GM23338 (cell line): ENCODE data around the gene CSGALNACT2. TPM values are rescaled to one million over a fixed set of nuclear protein-coding genes. Genes with fewer than 3 reads are reported as not detected.
A peak's percentile ranks its signal among the peaks of the same experiment; 100 is the strongest.

Source experiments
- ATAC-seq: fragments of 200-7000 bp; cut with Tn5 transposase; 3 replicates; pipeline ENCODE4 v1.9.1; 2020
- DNase-seq: peaks from one replicate; pipeline ENCODE4 v3.0.0-alpha.2; 2015; ENCODE audit warnings: low spot score
- H2AFZ ChIP-seq: fragments of 200-600 bp; sonication (generic); 2 replicates; pipeline ENCODE4 v1.8.0; 2016; ENCODE audit warnings: antibody characterized with exemption, mild to moderate bottlenecking, moderate library complexity
- H3F3A ChIP-seq: fragments of 200-600 bp; sonication (generic); replicated peaks from 2 replicates; pipeline ENCODE4 v1.8.0; 2017; ENCODE audit warnings: antibody characterized with exemption, mixed run types, low read depth
- H3K27ac ChIP-seq: fragments of 200-600 bp; sonication (generic); 2 replicates; pipeline ENCODE4 v1.6.1; 2016; ENCODE audit warnings: low read depth
- H3K27me3 ChIP-seq: fragments of 200-600 bp; sonication (generic); 2 replicates; pipeline ENCODE4 v1.8.0; 2016; ENCODE audit warnings: mild to moderate bottlenecking, mixed run types, moderate library complexity; ENCODE audit not compliant: insufficient read depth
- H3K36me3 ChIP-seq: fragments of 200-600 bp; sonication (generic); 2 replicates; pipeline ENCODE4 v1.8.0; 2016; ENCODE audit warnings: mild to moderate bottlenecking; ENCODE audit not compliant: insufficient read depth
- H3K4me1 ChIP-seq: fragments of 200-600 bp; sonication (generic); 2 replicates; pipeline ENCODE4 v1.8.0; 2016; ENCODE audit warnings: mild to moderate bottlenecking, moderate library complexity; ENCODE audit not compliant: insufficient read depth
- H3K4me2 ChIP-seq: fragments of 200-600 bp; sonication (generic); 2 replicates; pipeline ENCODE4 v1.7.1; 2017; ENCODE audit warnings: mixed run types
- H3K4me3 ChIP-seq: fragments of 200-600 bp; sonication (generic); 2 replicates; pipeline ENCODE4 v1.6.1; 2016; ENCODE audit warnings: mixed run types
- H3K79me2 ChIP-seq: fragments of 200-600 bp; sonication (generic); replicated peaks from 2 replicates; pipeline ENCODE4 v1.8.0; 2017; ENCODE audit warnings: mild to moderate bottlenecking; ENCODE audit not compliant: insufficient read depth
- H3K9me2 ChIP-seq: fragments of 200-600 bp; sonication (generic); 2 replicates; pipeline ENCODE4 v1.8.0; 2017; ENCODE audit not compliant: insufficient read depth
- H4K20me1 ChIP-seq: fragments of 200-600 bp; sonication (generic); replicated peaks from 2 replicates; pipeline ENCODE4 v1.8.0; 2017; ENCODE audit warnings: mild to moderate bottlenecking; ENCODE audit not compliant: insufficient read depth
- H3K27ac Mint-ChIP-seq: 2 replicates; pipeline ENCODE4 v1.8.0; 2020; ENCODE audit warnings: inconsistent platforms, mild to moderate bottlenecking, moderate library complexity, mixed read lengths
- H3K27me3 Mint-ChIP-seq: 3 replicates; pipeline ENCODE4 v1.8.0; 2022; ENCODE audit warnings: low read depth, mild to moderate bottlenecking, moderate library complexity, mixed read lengths, inconsistent platforms; ENCODE audit not compliant: insufficient read depth, poor library complexity
- H3K36me3 Mint-ChIP-seq: 3 replicates; pipeline ENCODE4 v1.8.0; 2021; ENCODE audit warnings: low read depth, mild to moderate bottlenecking, inconsistent platforms, moderate library complexity, mixed read lengths
- H3K4me1 Mint-ChIP-seq: 3 replicates; pipeline ENCODE4 v1.8.0; 2020; ENCODE audit warnings: mild to moderate bottlenecking, inconsistent platforms, mixed read lengths
- H3K4me3 Mint-ChIP-seq: 3 replicates; pipeline ENCODE4 v1.8.0; 2021; ENCODE audit warnings: moderate library complexity, mild to moderate bottlenecking, inconsistent platforms, mixed read lengths
- H3K9me3 Mint-ChIP-seq: 3 replicates; pipeline ENCODE4 v1.8.0; 2020; ENCODE audit warnings: moderate library complexity, mild to moderate bottlenecking, inconsistent platforms, mixed read lengths
- CREB1 ChIP-seq: fragments of 250-450 bp; sonication (Bioruptor Pico); IDR thresholded peaks from 2 replicates; pipeline ENCODE4 v1.5.0; 2020; ENCODE audit warnings: low read depth, mild to moderate bottlenecking, moderate library complexity
- EZH2 ChIP-seq: fragments of 200-600 bp; sonication (generic); IDR thresholded peaks from one replicate; pipeline ENCODE4 v1.8.0; 2017; ENCODE audit warnings: antibody characterized with exemption, mild to moderate bottlenecking, low read depth; ENCODE audit not compliant: unreplicated experiment
- EZH2phosphoT487 ChIP-seq: fragments of 200-600 bp; sonication (generic); IDR thresholded peaks from one replicate; pipeline ENCODE4 v1.8.1; 2018; ENCODE audit warnings: antibody characterized with exemption; ENCODE audit not compliant: unreplicated experiment
- JUNB ChIP-seq: IDR thresholded peaks from one replicate; pipeline ENCODE4 v1.6.1; 2016; ENCODE audit warnings: antibody characterized with exemption; ENCODE audit not compliant: unreplicated experiment
- NANOG ChIP-seq: IDR thresholded peaks from 2 replicates; pipeline ENCODE4 v1.6.1; 2016; ENCODE audit warnings: antibody characterized with exemption, borderline replicate concordance
- POLR2AphosphoS5 ChIP-seq: IDR thresholded peaks from 2 replicates; pipeline ENCODE4 v1.6.1; 2016; ENCODE audit warnings: antibody characterized with exemption, low read depth
- STAT1 ChIP-seq: IDR thresholded peaks from one replicate; pipeline ENCODE4 v1.6.1; 2016; ENCODE audit warnings: antibody characterized with exemption; ENCODE audit not compliant: unreplicated experiment
- ZNF114 ChIP-seq: fragments of 250-450 bp; sonication (Bioruptor Pico); IDR thresholded peaks from 2 replicates; pipeline ENCODE4 v1.5.0; 2020; ENCODE audit warnings: mild to moderate bottlenecking, moderate library complexity
- ZNF331 ChIP-seq: fragments of 250-450 bp; sonication (Bioruptor Pico); IDR thresholded peaks from 2 replicates; pipeline ENCODE4 v1.5.0; 2020; ENCODE audit warnings: low read depth, mild to moderate bottlenecking, moderate library complexity
- polyA plus RNA-seq: library from polyadenylated mRNA; unstranded; fragments of >200 nt; fragmentation: Nextera tagmentation; extraction: Ambion mirVana; gene quantifications from 2 replicates; pipeline ENCODE4 v1.2.1, GENCODE V29; 2016
- total RNA-seq: library from RNA; depleted of rRNA; stranded (reverse); fragments of >200 nt; shearing (Covaris generic); gene quantifications from 2 replicates; pipeline ENCODE4 v1.2.3, GENCODE V29; 2014
- TF ChIP-seq, protein P1 (sequence below): IDR thresholded peaks from 2 replicates; pipeline ENCODE4 v1.6.1; 2016; ENCODE audit warnings: antibody characterized with exemption
- TF ChIP-seq, protein P2 (sequence below): fragments of 250-450 bp; sonication (Bioruptor Pico); IDR thresholded peaks from 2 replicates; pipeline ENCODE4 v1.5.0; 2020; ENCODE audit warnings: mild to moderate bottlenecking, moderate library complexity
- TF ChIP-seq, protein P3 (sequence below): IDR thresholded peaks from one replicate; pipeline ENCODE4 v1.6.1; 2018; ENCODE audit warnings: antibody characterized with exemption; ENCODE audit not compliant: unreplicated experiment
- TF ChIP-seq, protein P4 (sequence below), 2 experiments: fragments of 200-600 bp in 1 of 2; sonication (generic) in 1 of 2; conservative IDR thresholded peaks; 2 replicates each; pipeline versions ENCODE4 v1.5.1 to v1.6.1; 2016 to 2017; ENCODE audit warnings: antibody characterized with exemption in 2 of 2, low read depth in 2 of 2, mild to moderate bottlenecking in 2 of 2, moderate library complexity in 1 of 2

Gene CSGALNACT2
- total and polyA plus RNA-seq, 2 experiments from 2014 or later, result 3.0 to 4.6 TPM

DNA sequence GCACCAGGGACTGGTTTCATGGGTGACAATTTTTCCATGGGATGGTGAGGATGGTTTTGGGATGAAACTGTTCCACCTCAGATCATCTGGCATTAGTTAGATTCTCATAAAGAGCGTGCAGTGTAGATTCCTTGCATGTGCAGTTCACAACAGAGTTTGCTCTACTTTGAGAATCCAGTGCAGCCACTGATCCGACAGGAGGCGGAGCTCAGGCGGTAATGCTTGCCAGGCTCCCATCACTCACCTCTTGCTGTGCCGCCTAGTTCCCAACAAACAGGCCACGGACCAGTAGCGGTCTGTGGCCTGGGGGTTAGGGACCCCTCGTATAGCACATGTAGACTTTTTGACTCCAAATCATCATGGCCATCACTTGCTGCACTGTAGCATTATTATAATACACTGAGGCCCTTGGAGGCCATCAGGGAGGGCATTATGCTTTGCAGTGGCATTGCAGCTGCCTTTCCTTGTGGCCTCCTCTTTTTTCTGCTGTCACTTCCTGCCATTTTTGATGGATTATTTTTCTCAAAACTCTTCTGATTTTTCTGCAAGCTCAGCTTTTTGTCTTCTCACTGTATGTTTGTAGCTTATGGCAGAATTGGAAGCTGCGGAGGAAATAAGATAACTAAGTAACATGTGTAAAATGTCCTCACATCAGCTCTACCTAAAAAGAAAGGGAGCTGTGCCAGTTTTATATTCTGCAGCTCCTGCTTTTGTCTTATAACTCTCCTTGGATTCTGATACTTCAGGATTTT lies 18.5 kb downstream of the CSGALNACT2 start:
- no peak overlapping the region for H3K27ac Mint-ChIP-seq
- H3K79me2 ChIP-seq, result peaks cover 20% of the 10 kb centered on the region
- ATAC-seq, result peak; percentile 29; the same call in 1 of the 3 replicates

More for the DNA sequence above, 18.5 kb downstream of the CSGALNACT2 start:
- Mint-ChIP-seq H3K36me3 (no peaks in the 10 kb centered on the region), H3K4me3 (no peak overlapping the region), H3K4me1 (peaks cover 4% of the 10 kb centered on the region; the same call in 2 of the 3 replicates), H3K9me3 (no peaks in the 10 kb centered on the region), H3K27me3 (no peaks in the 10 kb centered on the region)
- H3K36me3 ChIP-seq, result no peaks in the 10 kb centered on the region
- no peak overlapping the region for H2AFZ ChIP-seq
- no peak for TF ChIP-seq ZNF331 (CRISPR knock-in tag)
- TF ChIP-seq CREB1 (CRISPR knock-in tag), result no peak
- TF ChIP-seq, protein P1, sequence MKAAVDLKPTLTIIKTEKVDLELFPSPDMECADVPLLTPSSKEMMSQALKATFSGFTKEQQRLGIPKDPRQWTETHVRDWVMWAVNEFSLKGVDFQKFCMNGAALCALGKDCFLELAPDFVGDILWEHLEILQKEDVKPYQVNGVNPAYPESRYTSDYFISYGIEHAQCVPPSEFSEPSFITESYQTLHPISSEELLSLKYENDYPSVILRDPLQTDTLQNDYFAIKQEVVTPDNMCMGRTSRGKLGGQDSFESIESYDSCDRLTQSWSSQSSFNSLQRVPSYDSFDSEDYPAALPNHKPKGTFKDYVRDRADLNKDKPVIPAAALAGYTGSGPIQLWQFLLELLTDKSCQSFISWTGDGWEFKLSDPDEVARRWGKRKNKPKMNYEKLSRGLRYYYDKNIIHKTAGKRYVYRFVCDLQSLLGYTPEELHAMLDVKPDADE, result no peak
- no peak for TF ChIP-seq NANOG
- no peak for TF ChIP-seq EZH2
- no peak for TF ChIP-seq EZH2phosphoT487
- TF ChIP-seq, protein P2, sequence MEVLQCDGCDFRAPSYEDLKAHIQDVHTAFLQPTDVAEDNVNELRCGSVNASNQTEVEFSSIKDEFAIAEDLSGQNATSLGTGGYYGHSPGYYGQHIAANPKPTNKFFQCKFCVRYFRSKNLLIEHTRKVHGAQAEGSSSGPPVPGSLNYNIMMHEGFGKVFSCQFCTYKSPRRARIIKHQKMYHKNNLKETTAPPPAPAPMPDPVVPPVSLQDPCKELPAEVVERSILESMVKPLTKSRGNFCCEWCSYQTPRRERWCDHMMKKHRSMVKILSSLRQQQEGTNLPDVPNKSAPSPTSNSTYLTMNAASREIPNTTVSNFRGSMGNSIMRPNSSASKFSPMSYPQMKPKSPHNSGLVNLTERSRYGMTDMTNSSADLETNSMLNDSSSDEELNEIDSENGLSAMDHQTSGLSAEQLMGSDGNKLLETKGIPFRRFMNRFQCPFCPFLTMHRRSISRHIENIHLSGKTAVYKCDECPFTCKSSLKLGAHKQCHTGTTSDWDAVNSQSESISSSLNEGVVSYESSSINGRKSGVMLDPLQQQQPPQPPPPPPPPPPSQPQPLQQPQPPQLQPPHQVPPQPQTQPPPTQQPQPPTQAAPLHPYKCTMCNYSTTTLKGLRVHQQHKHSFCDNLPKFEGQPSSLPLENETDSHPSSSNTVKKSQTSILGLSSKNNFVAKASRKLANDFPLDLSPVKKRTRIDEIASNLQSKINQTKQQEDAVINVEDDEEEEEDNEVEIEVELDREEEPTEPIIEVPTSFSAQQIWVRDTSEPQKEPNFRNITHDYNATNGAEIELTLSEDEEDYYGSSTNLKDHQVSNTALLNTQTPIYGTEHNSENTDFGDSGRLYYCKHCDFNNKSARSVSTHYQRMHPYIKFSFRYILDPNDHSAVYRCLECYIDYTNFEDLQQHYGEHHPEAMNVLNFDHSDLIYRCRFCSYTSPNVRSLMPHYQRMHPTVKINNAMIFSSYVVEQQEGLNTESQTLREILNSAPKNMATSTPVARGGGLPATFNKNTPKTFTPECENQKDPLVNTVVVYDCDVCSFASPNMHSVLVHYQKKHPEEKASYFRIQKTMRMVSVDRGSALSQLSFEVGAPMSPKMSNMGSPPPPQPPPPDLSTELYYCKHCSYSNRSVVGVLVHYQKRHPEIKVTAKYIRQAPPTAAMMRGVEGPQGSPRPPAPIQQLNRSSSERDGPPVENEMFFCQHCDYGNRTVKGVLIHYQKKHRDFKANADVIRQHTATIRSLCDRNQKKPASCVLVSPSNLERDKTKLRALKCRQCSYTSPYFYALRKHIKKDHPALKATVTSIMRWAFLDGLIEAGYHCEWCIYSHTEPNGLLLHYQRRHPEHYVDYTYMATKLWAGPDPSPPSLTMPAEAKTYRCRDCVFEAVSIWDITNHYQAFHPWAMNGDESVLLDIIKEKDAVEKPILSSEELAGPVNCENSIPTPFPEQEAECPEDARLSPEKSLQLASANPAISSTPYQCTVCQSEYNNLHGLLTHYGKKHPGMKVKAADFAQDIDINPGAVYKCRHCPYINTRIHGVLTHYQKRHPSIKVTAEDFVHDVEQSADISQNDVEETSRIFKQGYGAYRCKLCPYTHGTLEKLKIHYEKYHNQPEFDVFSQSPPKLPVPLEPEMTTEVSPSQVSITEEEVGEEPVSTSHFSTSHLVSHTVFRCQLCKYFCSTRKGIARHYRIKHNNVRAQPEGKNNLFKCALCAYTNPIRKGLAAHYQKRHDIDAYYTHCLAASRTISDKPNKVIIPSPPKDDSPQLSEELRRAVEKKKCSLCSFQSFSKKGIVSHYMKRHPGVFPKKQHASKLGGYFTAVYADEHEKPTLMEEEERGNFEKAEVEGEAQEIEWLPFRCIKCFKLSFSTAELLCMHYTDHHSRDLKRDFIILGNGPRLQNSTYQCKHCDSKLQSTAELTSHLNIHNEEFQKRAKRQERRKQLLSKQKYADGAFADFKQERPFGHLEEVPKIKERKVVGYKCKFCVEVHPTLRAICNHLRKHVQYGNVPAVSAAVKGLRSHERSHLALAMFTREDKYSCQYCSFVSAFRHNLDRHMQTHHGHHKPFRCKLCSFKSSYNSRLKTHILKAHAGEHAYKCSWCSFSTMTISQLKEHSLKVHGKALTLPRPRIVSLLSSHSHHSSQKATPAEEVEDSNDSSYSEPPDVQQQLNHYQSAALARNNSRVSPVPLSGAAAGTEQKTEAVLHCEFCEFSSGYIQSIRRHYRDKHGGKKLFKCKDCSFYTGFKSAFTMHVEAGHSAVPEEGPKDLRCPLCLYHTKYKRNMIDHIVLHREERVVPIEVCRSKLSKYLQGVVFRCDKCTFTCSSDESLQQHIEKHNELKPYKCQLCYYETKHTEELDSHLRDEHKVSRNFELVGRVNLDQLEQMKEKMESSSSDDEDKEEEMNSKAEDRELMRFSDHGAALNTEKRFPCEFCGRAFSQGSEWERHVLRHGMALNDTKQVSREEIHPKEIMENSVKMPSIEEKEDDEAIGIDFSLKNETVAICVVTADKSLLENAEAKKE (CRISPR knock-in tag), result no peak
- TF ChIP-seq, protein P3, sequence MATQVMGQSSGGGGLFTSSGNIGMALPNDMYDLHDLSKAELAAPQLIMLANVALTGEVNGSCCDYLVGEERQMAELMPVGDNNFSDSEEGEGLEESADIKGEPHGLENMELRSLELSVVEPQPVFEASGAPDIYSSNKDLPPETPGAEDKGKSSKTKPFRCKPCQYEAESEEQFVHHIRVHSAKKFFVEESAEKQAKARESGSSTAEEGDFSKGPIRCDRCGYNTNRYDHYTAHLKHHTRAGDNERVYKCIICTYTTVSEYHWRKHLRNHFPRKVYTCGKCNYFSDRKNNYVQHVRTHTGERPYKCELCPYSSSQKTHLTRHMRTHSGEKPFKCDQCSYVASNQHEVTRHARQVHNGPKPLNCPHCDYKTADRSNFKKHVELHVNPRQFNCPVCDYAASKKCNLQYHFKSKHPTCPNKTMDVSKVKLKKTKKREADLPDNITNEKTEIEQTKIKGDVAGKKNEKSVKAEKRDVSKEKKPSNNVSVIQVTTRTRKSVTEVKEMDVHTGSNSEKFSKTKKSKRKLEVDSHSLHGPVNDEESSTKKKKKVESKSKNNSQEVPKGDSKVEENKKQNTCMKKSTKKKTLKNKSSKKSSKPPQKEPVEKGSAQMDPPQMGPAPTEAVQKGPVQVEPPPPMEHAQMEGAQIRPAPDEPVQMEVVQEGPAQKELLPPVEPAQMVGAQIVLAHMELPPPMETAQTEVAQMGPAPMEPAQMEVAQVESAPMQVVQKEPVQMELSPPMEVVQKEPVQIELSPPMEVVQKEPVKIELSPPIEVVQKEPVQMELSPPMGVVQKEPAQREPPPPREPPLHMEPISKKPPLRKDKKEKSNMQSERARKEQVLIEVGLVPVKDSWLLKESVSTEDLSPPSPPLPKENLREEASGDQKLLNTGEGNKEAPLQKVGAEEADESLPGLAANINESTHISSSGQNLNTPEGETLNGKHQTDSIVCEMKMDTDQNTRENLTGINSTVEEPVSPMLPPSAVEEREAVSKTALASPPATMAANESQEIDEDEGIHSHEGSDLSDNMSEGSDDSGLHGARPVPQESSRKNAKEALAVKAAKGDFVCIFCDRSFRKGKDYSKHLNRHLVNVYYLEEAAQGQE, result no peak
- TF ChIP-seq ZNF114 (CRISPR knock-in tag), result no peak
- TF ChIP-seq STAT1, result no peak
- TF ChIP-seq, protein P4, sequence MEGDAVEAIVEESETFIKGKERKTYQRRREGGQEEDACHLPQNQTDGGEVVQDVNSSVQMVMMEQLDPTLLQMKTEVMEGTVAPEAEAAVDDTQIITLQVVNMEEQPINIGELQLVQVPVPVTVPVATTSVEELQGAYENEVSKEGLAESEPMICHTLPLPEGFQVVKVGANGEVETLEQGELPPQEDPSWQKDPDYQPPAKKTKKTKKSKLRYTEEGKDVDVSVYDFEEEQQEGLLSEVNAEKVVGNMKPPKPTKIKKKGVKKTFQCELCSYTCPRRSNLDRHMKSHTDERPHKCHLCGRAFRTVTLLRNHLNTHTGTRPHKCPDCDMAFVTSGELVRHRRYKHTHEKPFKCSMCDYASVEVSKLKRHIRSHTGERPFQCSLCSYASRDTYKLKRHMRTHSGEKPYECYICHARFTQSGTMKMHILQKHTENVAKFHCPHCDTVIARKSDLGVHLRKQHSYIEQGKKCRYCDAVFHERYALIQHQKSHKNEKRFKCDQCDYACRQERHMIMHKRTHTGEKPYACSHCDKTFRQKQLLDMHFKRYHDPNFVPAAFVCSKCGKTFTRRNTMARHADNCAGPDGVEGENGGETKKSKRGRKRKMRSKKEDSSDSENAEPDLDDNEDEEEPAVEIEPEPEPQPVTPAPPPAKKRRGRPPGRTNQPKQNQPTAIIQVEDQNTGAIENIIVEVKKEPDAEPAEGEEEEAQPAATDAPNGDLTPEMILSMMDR (conservative IDR thresholded peaks at IDR 0.05; ENCODE audit: low read depth in 2 of 2), result no peak
- TF ChIP-seq POLR2AphosphoS5, result no peak
- TF ChIP-seq JUNB, result no peak
- H3K4me2 ChIP-seq, result no peak overlapping the region
- H3F3A ChIP-seq, result no peaks in the 10 kb centered on the region
- H3K4me1 ChIP-seq, result no peaks in the 10 kb centered on the region
- peaks cover 3% of the 10 kb centered on the region for H4K20me1 ChIP-seq
- no peak overlapping the region for H3K4me3 ChIP-seq
- H3K9me2 ChIP-seq, result no peaks in the 10 kb centered on the region
- no peaks in the 10 kb centered on the region for H3K27me3 ChIP-seq
- no peak overlapping the region for H3K27ac ChIP-seq
- peak; percentile 18 for DNase-seq
